IPS DF 6.9 (cell line): ENCODE data around the gene WDFY2.
A peak's percentile ranks its signal among the peaks of the same experiment; 100 is the strongest.

Source experiments
- DNase-seq: peaks from one replicate; pipeline ENCODE4 v3.0.0-alpha.2; 2013; ENCODE audit warnings: low read depth, low spot score
- H3K27ac ChIP-seq: one replicate; pipeline ENCODE4 v1.5.1; 2013; ENCODE audit warnings: low read length, control low read depth
- H3K27me3 ChIP-seq: 2 replicates; pipeline ENCODE4 v1.6.1; 2013; ENCODE audit warnings: mild to moderate bottlenecking, low read length; ENCODE audit not compliant: control insufficient read depth, insufficient read depth
- H3K36me3 ChIP-seq: 2 replicates; pipeline ENCODE4 v1.6.1; 2013; ENCODE audit warnings: low read length; ENCODE audit not compliant: control insufficient read depth, insufficient read depth
- H3K4me1 ChIP-seq: 2 replicates; pipeline ENCODE4 v1.6.1; 2013; ENCODE audit warnings: low read length; ENCODE audit not compliant: control insufficient read depth, insufficient read depth
- H3K4me3 ChIP-seq: 2 replicates; pipeline ENCODE4 v1.5.1; 2013; ENCODE audit warnings: mild to moderate bottlenecking, low read length
- H3K9me3 ChIP-seq: 2 replicates; pipeline ENCODE4 v1.6.1; 2013; ENCODE audit warnings: low read length, inconsistent platforms; ENCODE audit not compliant: control insufficient read depth, insufficient read depth
- WGBS: extraction: QIAGEN DNeasy Blood & Tissue Kit; methylation state at CpG from one replicate; pipeline ENCODE4 v1.1.7; 2013; ENCODE audit warnings: mixed read lengths, missing lambda C conversion rate; ENCODE audit not compliant: insufficient read length, insufficient coverage; 5-methylcytosine and 5-hydroxymethylcytosine counted together

Gene WDFY2

GRCh38 chr13:51802631-51803418, 218.6 kb downstream of the WDFY2 start:
- no peak overlapping the region for H3K27ac ChIP-seq
- H3K36me3 ChIP-seq: no peaks in the 10 kb centered on the region
- H3K27me3 ChIP-seq: no peaks in the 10 kb centered on the region
- no peak for DNase-seq
- peaks cover 7% of the 10 kb centered on the region for H3K4me1 ChIP-seq
- no CpG with 5 or more reads among the region's 9 CpGs for WGBS
- no peaks in the 10 kb centered on the region for H3K9me3 ChIP-seq
- H3K4me3 ChIP-seq: peak overlapping the region; percentile 80; the same call in 1 of the 2 replicates

GRCh38 chr13:51803422-51804294, 219.4 kb downstream of the WDFY2 start, which contains the start of gene DHRS12:
Gene DHRS12, minus strand, starts transcription at chr13:51804163. Its CDS starts 4,504 bp downstream, at chr13:51799659.
- Histone ChIP-seq H3K36me3 (no peaks in the 10 kb centered on the region), H3K9me3 (no peaks in the 10 kb centered on the region), H3K27ac (no peak within 1 kb of the TSS), H3K4me3 (peak within 1 kb of the TSS; percentile 80), H3K4me1 (peaks cover 5% of the 10 kb centered on the region), H3K27me3 (no peaks in the 10 kb centered on the region)
- DNase-seq: no peak
- WGBS: no CpG with 5 or more reads among the region's 91 CpGs

- Histone ChIP-seq H3K4me3 (peak overlapping the region; percentile 80; the same call in 1 of the 2 replicates), H3K36me3 (no peaks in the 10 kb centered on the region), H3K27me3 (no peaks in the 10 kb centered on the region), H3K9me3 (no peaks in the 10 kb centered on the region), H3K27ac (no peak overlapping the region), H3K4me1 (peaks cover 5% of the 10 kb centered on the region)
- WGBS: no CpG with 5 or more reads among the region's 31 CpGs
- no peak for DNase-seq
Measured at GRCh38 chr13:51804295-51805172, 220.3 kb downstream of the WDFY2 start.

GRCh38 chr13:51805313-51805712, 221.1 kb downstream of the WDFY2 start:
- H3K4me1 ChIP-seq: peaks cover 5% of the 10 kb centered on the region
- DNase-seq: no peak
- WGBS: no CpG with 5 or more reads among the region's 4 CpGs
- H3K36me3 ChIP-seq: no peaks in the 10 kb centered on the region
- H3K27me3 ChIP-seq: no peaks in the 10 kb centered on the region
- no peak overlapping the region for H3K27ac ChIP-seq
- no peak overlapping the region for H3K4me3 ChIP-seq
- no peaks in the 10 kb centered on the region for H3K9me3 ChIP-seq

- H3K4me1 ChIP-seq: peaks cover 6% of the 10 kb centered on the region
- no peak overlapping the region for H3K4me3 ChIP-seq
- H3K9me3 ChIP-seq: no peaks in the 10 kb centered on the region
- no peaks in the 10 kb centered on the region for H3K36me3 ChIP-seq
- no peak for DNase-seq
- WGBS: no CpG with 5 or more reads among the region's 2 CpGs
- H3K27ac ChIP-seq: no peak overlapping the region
- no peaks in the 10 kb centered on the region for H3K27me3 ChIP-seq
Measured at GRCh38 chr13:51805925-51806324, 221.7 kb downstream of the WDFY2 start.

GRCh38 chr13:51806566-51806965, 222.3 kb downstream of the WDFY2 start:
- no peak overlapping the region for H3K27ac ChIP-seq
- H3K9me3 ChIP-seq: no peaks in the 10 kb centered on the region
- H3K27me3 ChIP-seq: no peaks in the 10 kb centered on the region
- H3K4me1 ChIP-seq: peaks cover 7% of the 10 kb centered on the region
- H3K4me3 ChIP-seq: no peak overlapping the region
- no peaks in the 10 kb centered on the region for H3K36me3 ChIP-seq
- WGBS: no CpG with 5 or more reads among the region's 2 CpGs
- DNase-seq: no peak

- no peak for DNase-seq
- no CpG with 5 or more reads among the region's 5 CpGs for WGBS
- H3K4me1 ChIP-seq: peaks cover 7% of the 10 kb centered on the region
Measured at GRCh38 chr13:51807041-51807440, 222.8 kb downstream of the WDFY2 start.

GRCh38 chr13:51808811-51809210, 224.5 kb downstream of the WDFY2 start:
- Histone ChIP-seq H3K36me3 (no peaks in the 10 kb centered on the region), H3K9me3 (no peaks in the 10 kb centered on the region), H3K27me3 (no peaks in the 10 kb centered on the region), H3K27ac (no peak overlapping the region), H3K4me1 (peaks cover 6% of the 10 kb centered on the region), H3K4me3 (no peak overlapping the region)
- no peak for DNase-seq

More at GRCh38 chr13:51807041-51807440, 222.8 kb downstream of the WDFY2 start:
- no peak overlapping the region for H3K4me3 ChIP-seq
- H3K9me3 ChIP-seq: no peaks in the 10 kb centered on the region
- no peaks in the 10 kb centered on the region for H3K27me3 ChIP-seq
- H3K27ac ChIP-seq: no peak overlapping the region
- no peaks in the 10 kb centered on the region for H3K36me3 ChIP-seq

GRCh38 chr13:51811046-51811445, 226.8 kb downstream of the WDFY2 start:
- Histone ChIP-seq H3K36me3 (no peaks in the 10 kb centered on the region), H3K4me3 (no peak overlapping the region), H3K9me3 (no peaks in the 10 kb centered on the region), H3K4me1 (0 out of 2 replicates have a peak, but pooled peaks cover 2% of the 10 kb centered on the region), H3K27me3 (no peaks in the 10 kb centered on the region), H3K27ac (no peak overlapping the region)
- WGBS: no CpG with 5 or more reads among the region's 12 CpGs
- no peak for DNase-seq
